ENCODE data around the gene RPRML.
"Not testable (repeated sequence)": the region's sequence is repeated elsewhere in the genome, so short reads cannot be mapped to it uniquely, and the experiment has no call there.

The RPRML gene

GRCh38 chr17:46989637-46990431 lies 10.8 kb upstream of the RPRML start:
- no peak for TF ChIP-seq POLR2A (IDR thresholded peaks at IDR 0.05; ENCODE audit: low read depth, low read length)
- no peak for TF ChIP-seq POU2F2 (IDR thresholded peaks at IDR 0.05; ENCODE audit: low read depth, low read length)
- TF ChIP-seq PAX5 (IDR thresholded peaks at IDR 0.05; ENCODE audit: insufficient read depth, low read length, severe bottlenecking) = no peak
- TF ChIP-seq POLR2AphosphoS5 (IDR thresholded peaks at IDR 0.05; ENCODE audit: low read depth, low read length) = no peak
- FAIRE-seq (no peak), DNase-seq (ENCODE audit: insufficient read length, low spot score) (no peak)

- FAIRE-seq; DNase-seq (ENCODE audit: insufficient read length, low spot score): not testable (repeated sequence)
These were observed 8.9 kb upstream of the RPRML start for GRCh38 chr17:46987927-46988326.

GRCh38 chr17:46986366-46986765 lies 7.3 kb upstream of the RPRML start:
- DNase-seq (ENCODE audit: insufficient read length, low spot score) (no peak), FAIRE-seq (no peak)
- TF ChIP-seq PAX5 (IDR thresholded peaks at IDR 0.05; ENCODE audit: insufficient read depth, low read length, severe bottlenecking) = no peak
- no peak for TF ChIP-seq SPI1 (IDR thresholded peaks at IDR 0.05; ENCODE audit: low read depth, low read length)
- no peak for TF ChIP-seq POLR2AphosphoS5 (IDR thresholded peaks at IDR 0.05; ENCODE audit: low read depth, low read length)
- no peak for TF ChIP-seq TAF1 (IDR thresholded peaks at IDR 0.05; ENCODE audit: low read depth, low read length)

GRCh38 chr17:46984892-46985291 lies 5.8 kb upstream of the RPRML start:
- TF ChIP-seq SPI1 (IDR thresholded peaks at IDR 0.05; ENCODE audit: low read depth, low read length) (no peak), POLR2A (IDR thresholded peaks at IDR 0.05; ENCODE audit: low read depth, low read length) (no peak), POU2F2 (IDR thresholded peaks at IDR 0.05; ENCODE audit: low read depth, low read length) (no peak), PAX5 (IDR thresholded peaks at IDR 0.05; ENCODE audit: insufficient read depth, low read length, severe bottlenecking) (no peak), POLR2AphosphoS5 (IDR thresholded peaks at IDR 0.05; ENCODE audit: low read depth, low read length) (no peak)
- no peak for FAIRE-seq
- no peak for DNase-seq (ENCODE audit: insufficient read length, low spot score)

GRCh38 chr17:46984341-46984740 lies 5.3 kb upstream of the RPRML start:
- no peak for FAIRE-seq
- no peak for TF ChIP-seq POLR2A (IDR thresholded peaks at IDR 0.05; ENCODE audit: low read depth, low read length)
- no peak for TF ChIP-seq TAF1 (IDR thresholded peaks at IDR 0.05; ENCODE audit: low read depth, low read length)
- no peak for TF ChIP-seq SPI1 (IDR thresholded peaks at IDR 0.05; ENCODE audit: low read depth, low read length)
- no peak for TF ChIP-seq PAX5 (IDR thresholded peaks at IDR 0.05; ENCODE audit: insufficient read depth, low read length, severe bottlenecking)
- TF ChIP-seq POLR2AphosphoS5 (IDR thresholded peaks at IDR 0.05; ENCODE audit: low read depth, low read length) = no peak
- no peak for TF ChIP-seq POU2F2 (IDR thresholded peaks at IDR 0.05; ENCODE audit: low read depth, low read length)
- no peak for DNase-seq (ENCODE audit: insufficient read length, low spot score)

GRCh38 chr17:46983782-46984181 lies 4.7 kb upstream of the RPRML start:
- no peak for TF ChIP-seq POLR2AphosphoS5 (IDR thresholded peaks at IDR 0.05; ENCODE audit: low read depth, low read length)
- TF ChIP-seq SPI1 (IDR thresholded peaks at IDR 0.05; ENCODE audit: low read depth, low read length) = no peak
- TF ChIP-seq POLR2A (IDR thresholded peaks at IDR 0.05; ENCODE audit: low read depth, low read length) = no peak
- no peak for TF ChIP-seq PAX5 (IDR thresholded peaks at IDR 0.05; ENCODE audit: insufficient read depth, low read length, severe bottlenecking)
- TF ChIP-seq TAF1 (IDR thresholded peaks at IDR 0.05; ENCODE audit: low read depth, low read length) = no peak
- no peak for TF ChIP-seq POU2F2 (IDR thresholded peaks at IDR 0.05; ENCODE audit: low read depth, low read length)
- FAIRE-seq (no peak), DNase-seq (ENCODE audit: insufficient read length, low spot score) (no peak)

GRCh38 chr17:46982577-46982976 lies 3.5 kb upstream of the RPRML start:
- DNase-seq (ENCODE audit: insufficient read length, low spot score) (no peak), FAIRE-seq (no peak)
- TF ChIP-seq SPI1 (IDR thresholded peaks at IDR 0.05; ENCODE audit: low read depth, low read length) = no peak
- no peak for TF ChIP-seq POLR2A (IDR thresholded peaks at IDR 0.05; ENCODE audit: low read depth, low read length)
- TF ChIP-seq POU2F2 (IDR thresholded peaks at IDR 0.05; ENCODE audit: low read depth, low read length) = no peak
- no peak for TF ChIP-seq PAX5 (IDR thresholded peaks at IDR 0.05; ENCODE audit: insufficient read depth, low read length, severe bottlenecking)
- TF ChIP-seq TAF1 (IDR thresholded peaks at IDR 0.05; ENCODE audit: low read depth, low read length) = no peak
- no peak for TF ChIP-seq POLR2AphosphoS5 (IDR thresholded peaks at IDR 0.05; ENCODE audit: low read depth, low read length)

GRCh38 chr17:46978489-46979146 lies 435 bp downstream of the RPRML start:
- TF ChIP-seq POU2F2 (IDR thresholded peaks at IDR 0.05; ENCODE audit: low read depth, low read length) = no peak
- TF ChIP-seq TAF1 (IDR thresholded peaks at IDR 0.05; ENCODE audit: low read depth, low read length) = no peak
- TF ChIP-seq SPI1 (IDR thresholded peaks at IDR 0.05; ENCODE audit: low read depth, low read length) = no peak
- no peak for TF ChIP-seq POLR2AphosphoS5 (IDR thresholded peaks at IDR 0.05; ENCODE audit: low read depth, low read length)
- no peak for TF ChIP-seq PAX5 (IDR thresholded peaks at IDR 0.05; ENCODE audit: insufficient read depth, low read length, severe bottlenecking)
- no peak for TF ChIP-seq POLR2A (IDR thresholded peaks at IDR 0.05; ENCODE audit: low read depth, low read length)
- FAIRE-seq (no peak), DNase-seq (ENCODE audit: insufficient read length, low spot score) (peak; percentile 34)

- DNase-seq (ENCODE audit: insufficient read length, low spot score) (no peak), FAIRE-seq (no peak)
- TF ChIP-seq PAX5 (IDR thresholded peaks at IDR 0.05; ENCODE audit: insufficient read depth, low read length, severe bottlenecking) (no peak), SPI1 (IDR thresholded peaks at IDR 0.05; ENCODE audit: low read depth, low read length) (no peak), POU2F2 (IDR thresholded peaks at IDR 0.05; ENCODE audit: low read depth, low read length) (no peak), POLR2A (IDR thresholded peaks at IDR 0.05; ENCODE audit: low read depth, low read length) (no peak), TAF1 (IDR thresholded peaks at IDR 0.05; ENCODE audit: low read depth, low read length) (no peak), POLR2AphosphoS5 (IDR thresholded peaks at IDR 0.05; ENCODE audit: low read depth, low read length) (no peak)
These were observed 1.1 kb downstream of the RPRML start for GRCh38 chr17:46977750-46978488.

All from GM12891 (cell line).